ENCODE results near the gene SCO2.

DNA sequence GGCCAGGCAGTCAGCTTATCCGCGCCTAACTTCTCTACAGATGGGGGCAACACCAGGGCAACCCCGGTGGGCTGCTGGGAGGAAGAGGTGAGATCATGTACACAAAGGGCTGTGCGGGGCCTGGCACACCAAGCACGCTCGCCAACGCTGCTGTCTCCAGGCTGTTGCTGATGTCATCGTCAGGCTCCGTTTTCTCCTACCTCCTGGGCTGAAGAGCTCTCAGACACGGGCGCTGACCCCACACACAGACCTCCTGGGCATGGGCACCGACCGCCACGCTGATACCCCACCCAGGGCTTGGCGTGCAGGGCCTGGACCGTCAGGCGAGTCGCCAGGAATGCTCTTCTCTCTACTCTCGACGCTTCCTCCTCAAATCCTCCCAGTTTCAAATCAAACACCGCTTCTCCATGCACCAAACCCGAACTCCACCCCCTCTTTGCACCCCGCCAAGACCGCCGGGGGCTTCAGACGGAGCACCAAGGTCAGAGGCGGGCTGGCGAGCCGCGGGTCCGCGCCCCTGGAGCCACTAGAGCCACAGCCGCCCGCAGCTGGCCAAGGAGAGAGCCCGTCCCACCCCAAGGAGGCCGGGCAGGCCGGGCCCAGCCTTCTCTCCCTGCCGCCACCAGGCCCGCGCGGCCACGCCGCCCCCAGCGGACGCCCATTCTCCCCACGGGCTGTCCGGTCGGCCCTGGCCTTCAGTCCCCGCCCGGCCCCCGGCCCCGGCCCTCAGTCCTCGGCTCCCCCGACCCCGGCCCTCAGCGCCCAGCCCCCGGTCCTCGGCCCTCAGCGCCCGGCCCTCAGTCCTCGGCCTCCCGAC is 51.3 kb downstream of the SCO2 start:
- TF ChIP-seq, protein P1, sequence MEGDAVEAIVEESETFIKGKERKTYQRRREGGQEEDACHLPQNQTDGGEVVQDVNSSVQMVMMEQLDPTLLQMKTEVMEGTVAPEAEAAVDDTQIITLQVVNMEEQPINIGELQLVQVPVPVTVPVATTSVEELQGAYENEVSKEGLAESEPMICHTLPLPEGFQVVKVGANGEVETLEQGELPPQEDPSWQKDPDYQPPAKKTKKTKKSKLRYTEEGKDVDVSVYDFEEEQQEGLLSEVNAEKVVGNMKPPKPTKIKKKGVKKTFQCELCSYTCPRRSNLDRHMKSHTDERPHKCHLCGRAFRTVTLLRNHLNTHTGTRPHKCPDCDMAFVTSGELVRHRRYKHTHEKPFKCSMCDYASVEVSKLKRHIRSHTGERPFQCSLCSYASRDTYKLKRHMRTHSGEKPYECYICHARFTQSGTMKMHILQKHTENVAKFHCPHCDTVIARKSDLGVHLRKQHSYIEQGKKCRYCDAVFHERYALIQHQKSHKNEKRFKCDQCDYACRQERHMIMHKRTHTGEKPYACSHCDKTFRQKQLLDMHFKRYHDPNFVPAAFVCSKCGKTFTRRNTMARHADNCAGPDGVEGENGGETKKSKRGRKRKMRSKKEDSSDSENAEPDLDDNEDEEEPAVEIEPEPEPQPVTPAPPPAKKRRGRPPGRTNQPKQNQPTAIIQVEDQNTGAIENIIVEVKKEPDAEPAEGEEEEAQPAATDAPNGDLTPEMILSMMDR (tag by site-specific recombination; IDR thresholded peaks at IDR 0.05), result no peak
- TF ChIP-seq ZFHX2 (tag by site-specific recombination; conservative IDR thresholded peaks at IDR 0.05) (peak; percentile 55), ZFP41 (tag by site-specific recombination; IDR thresholded peaks at IDR 0.05; ENCODE audit: borderline replicate concordance) (no peak), ZFP37 (tag by site-specific recombination; IDR thresholded peaks at IDR 0.05) (no peak), SCRT2 (tag by site-specific recombination; IDR thresholded peaks at IDR 0.05) (no peak)
- TF ChIP-seq, protein P2, sequence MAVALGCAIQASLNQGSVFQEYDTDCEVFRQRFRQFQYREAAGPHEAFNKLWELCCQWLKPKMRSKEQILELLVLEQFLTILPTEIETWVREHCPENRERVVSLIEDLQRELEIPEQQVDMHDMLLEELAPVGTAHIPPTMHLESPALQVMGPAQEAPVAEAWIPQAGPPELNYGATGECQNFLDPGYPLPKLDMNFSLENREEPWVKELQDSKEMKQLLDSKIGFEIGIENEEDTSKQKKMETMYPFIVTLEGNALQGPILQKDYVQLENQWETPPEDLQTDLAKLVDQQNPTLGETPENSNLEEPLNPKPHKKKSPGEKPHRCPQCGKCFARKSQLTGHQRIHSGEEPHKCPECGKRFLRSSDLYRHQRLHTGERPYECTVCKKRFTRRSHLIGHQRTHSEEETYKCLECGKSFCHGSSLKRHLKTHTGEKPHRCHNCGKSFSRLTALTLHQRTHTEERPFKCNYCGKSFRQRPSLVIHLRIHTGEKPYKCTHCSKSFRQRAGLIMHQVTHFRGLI (tag by site-specific recombination; IDR thresholded peaks at IDR 0.05), result no peak
